GM12801 (cell line): ENCODE results near the gene CFAP45.

ENCODE experiments used
- TF ChIP-seq, protein P1 (sequence below): IDR thresholded peaks from one replicate; pipeline ENCODE4 v1.5.1; 2011; ENCODE audit warnings: control low read depth; ENCODE audit not compliant: insufficient read length; ENCODE audit errors: extremely low read depth

Gene CFAP45

DNA sequence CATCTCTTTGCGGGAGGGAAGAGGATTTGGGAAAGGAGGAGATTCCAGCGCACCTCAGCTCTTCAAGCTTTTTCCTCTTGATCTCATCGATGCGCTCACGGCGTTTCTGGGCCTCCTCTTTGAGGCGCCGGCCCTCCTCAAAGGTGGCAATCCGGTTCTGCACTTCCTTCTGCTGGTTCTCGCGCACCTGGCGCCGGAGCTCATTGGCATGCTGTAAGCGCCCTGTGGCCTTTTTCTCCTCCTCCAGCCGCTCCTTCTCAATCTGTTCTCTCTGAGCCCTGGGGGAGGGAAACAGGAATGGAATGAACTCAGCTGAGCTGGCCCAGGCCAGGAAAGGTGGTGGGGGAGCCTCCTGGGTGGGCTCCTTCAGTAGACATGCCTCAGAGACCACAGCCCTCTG is 27.1 kb downstream of the CFAP45 start:
- TF ChIP-seq, protein P1, sequence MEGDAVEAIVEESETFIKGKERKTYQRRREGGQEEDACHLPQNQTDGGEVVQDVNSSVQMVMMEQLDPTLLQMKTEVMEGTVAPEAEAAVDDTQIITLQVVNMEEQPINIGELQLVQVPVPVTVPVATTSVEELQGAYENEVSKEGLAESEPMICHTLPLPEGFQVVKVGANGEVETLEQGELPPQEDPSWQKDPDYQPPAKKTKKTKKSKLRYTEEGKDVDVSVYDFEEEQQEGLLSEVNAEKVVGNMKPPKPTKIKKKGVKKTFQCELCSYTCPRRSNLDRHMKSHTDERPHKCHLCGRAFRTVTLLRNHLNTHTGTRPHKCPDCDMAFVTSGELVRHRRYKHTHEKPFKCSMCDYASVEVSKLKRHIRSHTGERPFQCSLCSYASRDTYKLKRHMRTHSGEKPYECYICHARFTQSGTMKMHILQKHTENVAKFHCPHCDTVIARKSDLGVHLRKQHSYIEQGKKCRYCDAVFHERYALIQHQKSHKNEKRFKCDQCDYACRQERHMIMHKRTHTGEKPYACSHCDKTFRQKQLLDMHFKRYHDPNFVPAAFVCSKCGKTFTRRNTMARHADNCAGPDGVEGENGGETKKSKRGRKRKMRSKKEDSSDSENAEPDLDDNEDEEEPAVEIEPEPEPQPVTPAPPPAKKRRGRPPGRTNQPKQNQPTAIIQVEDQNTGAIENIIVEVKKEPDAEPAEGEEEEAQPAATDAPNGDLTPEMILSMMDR, result no peak

DNA sequence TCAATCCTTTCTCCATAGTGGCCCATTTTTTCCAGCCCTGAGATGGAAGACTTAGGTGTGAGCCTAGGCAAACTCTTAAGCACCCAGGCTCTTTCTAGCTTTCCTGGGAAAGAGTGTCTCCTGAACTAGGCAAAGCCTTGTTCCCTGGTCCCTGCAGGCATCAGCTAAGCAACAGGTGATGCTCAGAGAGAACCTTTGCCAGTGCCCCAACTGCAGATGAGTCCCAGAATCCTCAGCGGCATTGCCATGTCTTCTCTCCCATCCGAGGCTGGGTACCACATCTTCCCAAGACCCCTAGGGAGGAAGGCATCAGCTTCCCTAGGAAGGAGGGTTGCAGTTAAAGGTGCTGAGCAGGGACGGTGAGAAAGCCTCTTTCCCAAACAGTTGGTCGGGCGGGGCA is 29.3 kb downstream of the CFAP45 start:
- TF ChIP-seq, protein P1, result no peak

- TF ChIP-seq, protein P1, result no peak
Measured at GRCh38 chr1:159869607-159870006, 30.4 kb downstream of the CFAP45 start.

DNA sequence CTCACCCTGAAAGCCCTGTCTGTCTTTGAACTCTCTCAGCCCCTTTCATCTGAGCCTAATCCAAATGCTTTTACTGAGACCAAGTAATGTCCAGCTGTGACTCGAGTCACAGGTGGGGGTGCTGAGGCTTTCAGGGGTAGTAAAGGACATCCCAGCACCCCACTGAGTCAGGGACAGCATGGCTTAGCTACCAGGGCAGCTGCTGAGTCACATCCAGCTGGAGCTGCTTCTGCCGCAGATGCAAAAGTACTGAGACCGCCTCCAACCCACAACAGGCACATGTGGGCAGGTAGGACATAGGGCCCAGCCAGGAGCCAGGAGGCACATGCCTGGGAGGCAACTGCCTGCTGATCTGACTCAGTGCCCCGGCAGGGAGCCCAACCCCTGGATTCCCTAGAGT is 30.8 kb downstream of the CFAP45 start:
- TF ChIP-seq, protein P1, result no peak

GRCh38 chr1:159868766-159869165 is 31.2 kb downstream of the CFAP45 start:
- TF ChIP-seq, protein P1, result no peak

DNA sequence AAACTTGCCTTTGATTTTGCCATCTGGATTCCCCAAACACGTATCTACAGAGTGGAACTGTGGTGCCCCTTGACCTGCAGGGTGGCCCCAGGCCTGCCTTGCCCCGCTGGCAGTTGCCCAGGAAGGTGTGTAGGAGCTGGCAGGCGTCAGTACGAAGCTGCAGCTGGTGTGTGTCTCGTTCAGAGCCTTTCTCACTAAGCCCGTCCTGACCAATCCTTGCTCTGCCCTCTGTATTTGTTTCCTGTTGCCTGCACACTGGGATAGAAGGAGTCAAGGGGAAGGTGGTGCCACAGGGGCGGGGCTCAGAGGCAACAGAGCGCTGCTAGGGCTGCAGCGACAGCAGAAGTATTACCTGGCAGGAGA is 32.3 kb downstream of the CFAP45 start:
- TF ChIP-seq, protein P1, result no peak

DNA sequence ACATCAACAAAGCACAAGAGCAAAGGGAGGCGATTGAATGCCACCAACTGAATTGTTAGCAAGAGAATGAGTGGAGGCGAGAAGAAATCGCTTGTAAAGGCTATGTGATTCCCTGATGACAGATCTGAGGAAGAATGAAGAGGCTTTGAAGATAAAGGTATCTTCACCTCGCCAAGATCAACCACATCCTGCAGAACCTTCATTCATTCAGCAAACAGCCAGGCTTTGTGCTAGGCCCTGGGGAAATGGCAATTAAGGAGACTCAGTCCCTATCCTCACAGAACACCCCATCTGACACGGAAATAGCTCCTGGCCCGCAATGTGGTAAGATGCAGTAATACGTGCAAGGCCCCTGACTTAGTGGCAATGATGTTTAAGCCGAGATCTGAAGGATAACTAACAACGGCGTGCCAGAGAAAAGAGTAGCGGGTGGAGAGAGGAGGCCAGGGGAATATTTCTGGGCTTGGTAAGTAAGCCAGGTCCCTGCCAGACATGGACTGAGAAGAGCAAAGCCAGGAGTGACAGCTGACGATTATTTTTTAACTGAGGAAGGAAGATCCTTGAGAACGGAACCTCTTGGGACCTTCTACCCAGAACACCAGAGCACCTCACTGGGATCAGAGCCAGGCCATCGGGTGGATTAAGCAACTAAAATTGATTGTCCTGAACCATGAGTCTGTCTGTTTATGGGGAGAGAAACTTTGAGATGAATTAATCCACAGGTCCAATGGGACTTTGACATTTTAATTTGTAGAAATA is 32.9 kb downstream of the CFAP45 start:
- TF ChIP-seq, protein P1, result no peak

DNA sequence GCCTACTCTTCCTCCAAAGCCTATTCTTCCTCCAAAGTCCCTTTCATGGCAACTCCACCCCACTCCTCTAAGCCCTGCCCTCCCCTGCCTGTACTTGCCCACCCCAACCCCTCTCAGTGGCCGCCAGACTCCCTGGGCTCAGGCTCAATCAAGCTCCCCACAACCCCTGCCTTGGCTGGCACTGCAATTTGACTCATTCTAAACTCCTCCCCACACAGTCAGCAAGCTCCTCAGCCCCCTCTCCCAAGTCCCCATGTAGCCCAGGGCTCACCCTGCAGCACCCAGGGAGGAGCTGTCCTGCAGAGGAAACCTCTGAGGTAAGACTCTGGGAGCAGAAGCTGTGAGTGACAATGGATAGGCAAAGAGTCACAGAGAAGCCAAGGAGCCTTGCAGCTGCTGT is 33.9 kb downstream of the CFAP45 start:
- TF ChIP-seq, protein P1, result no peak
